Measurements from ENCODE around the gene LYST.

The LYST gene

DNA sequence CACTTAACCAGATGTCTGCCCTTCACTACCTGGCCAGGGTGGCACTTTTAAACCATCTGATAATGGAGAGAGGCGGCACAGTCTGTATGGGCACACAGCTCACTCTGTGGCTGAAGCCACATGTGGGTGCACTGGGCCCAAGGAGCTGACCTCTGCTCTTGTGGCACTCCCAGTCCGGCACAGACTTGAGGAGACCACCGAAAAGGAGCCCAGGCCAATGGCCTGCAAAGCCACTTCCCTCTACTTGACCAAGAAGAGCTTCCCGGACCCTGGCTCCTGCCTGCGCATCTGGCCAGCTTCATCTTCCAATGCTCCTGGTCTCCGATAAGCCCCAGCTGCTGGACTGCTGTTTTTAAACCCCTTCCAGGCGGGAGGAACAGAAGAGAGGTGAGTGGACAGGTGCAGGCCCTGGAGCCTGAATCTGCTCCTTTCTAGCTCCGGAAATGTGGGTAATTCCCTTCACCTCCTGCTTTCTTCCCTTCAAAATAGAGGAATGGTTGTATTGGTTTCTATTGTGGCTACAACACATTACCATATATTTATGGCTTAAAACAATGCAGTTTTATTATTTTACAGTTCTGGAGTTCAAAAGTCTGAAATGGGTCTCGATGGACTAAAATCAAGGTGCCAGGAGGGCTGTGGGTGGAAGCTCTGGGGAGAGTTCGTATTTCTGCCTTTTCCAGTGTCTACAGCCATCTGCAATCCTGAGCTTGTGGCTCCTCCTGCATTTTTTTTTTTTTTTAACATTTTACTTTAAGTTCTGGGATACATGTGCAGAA is 228.8 kb downstream of the LYST start:
- no peak for TF ChIP-seq CTCF (IDR thresholded peaks at IDR 0.05; ENCODE audit: control extremely low read depth, extremely low read depth, low read depth, missing control alignments)
- POLR2A ChIA-PET: no interaction called here
- CTCF ChIA-PET: no interaction called here
- DNase-seq (ENCODE audit: extremely low spot score): no peak

DNA sequence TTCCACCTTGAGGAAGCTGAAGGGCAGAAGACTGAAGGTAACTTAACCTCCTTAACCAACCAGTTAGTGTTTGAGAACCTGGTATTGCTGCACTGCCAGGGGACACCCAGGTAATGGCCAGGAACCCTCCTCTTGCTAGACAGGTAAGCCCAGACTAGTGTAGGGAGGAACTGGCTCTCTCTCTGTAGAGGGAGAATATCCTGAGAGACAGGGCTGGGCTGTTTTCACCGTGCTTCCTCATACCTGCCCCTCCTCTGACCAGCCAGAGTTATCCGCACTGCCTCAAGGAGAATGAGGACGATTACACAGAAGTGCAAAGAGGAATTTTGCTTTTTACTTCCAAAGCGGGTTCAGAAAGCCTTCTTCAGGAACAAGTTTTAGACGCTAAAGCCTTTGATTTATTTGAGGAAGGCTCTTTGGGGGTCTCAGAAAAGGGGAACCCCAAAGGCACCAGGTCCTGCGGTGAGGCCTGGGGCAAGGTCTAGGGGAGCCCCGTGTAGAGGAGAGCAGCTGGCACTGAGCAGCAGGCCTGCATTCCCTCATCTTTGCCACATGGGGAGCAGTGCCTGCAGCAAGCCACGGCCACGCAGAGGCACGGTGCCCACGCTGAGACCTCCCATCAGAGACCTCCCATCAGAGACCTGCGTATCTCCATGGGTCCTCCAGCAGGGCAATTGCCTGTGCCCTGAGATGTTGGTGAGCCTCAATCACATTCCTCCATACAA is 230.6 kb downstream of the LYST start:
- ChIA-PET CTCF (no interaction called here), POLR2A (no interaction called here)
- no peak for TF ChIP-seq CTCF (IDR thresholded peaks at IDR 0.05; ENCODE audit: control extremely low read depth, extremely low read depth, low read depth, missing control alignments)
- no peak for DNase-seq (ENCODE audit: extremely low spot score)

- CTCF ChIA-PET: interaction anchor here (1.3 to 1.6 kb wide), 2 partner anchors 25 to 26 kb away, joined by 3 to 4 read pairs; no protein-coding TSS in a partner anchor
- DNase-seq (ENCODE audit: extremely low spot score): peak; percentile 75
- POLR2A ChIA-PET: no interaction called here
- no peak for TF ChIP-seq CTCF (IDR thresholded peaks at IDR 0.05; ENCODE audit: control extremely low read depth, extremely low read depth, low read depth, missing control alignments)
Observed at GRCh38 chr1:235632506-235633401, 234.0 kb downstream of the LYST start.

DNA sequence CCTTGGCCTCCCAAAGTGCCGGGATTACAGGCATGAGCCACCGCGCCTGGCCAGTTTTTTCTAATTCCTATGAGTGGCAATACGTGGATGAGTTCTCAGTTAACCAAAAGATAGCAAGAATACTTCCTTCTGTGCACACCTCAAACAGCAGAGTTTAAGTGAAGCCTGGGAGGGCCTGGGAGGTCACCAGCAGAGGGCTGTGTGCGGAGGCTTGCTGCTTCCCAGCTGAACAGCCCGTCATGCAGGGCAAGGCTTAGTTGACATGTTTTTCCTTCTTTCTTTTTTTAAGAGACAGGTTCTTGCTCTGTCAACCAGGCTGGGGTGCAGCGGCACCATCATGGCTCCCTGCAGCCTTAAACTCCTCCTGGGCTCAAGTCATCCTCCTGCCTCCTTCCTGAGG is 234.9 kb downstream of the LYST start:
- ChIA-PET CTCF (interaction anchor here (1.6 kb wide), 1 partner anchor 25 kb away, joined by 4 read pairs; no protein-coding TSS in a partner anchor), POLR2A (no interaction called here)
- no peak for TF ChIP-seq CTCF (IDR thresholded peaks at IDR 0.05; ENCODE audit: control extremely low read depth, extremely low read depth, low read depth, missing control alignments)
- DNase-seq (ENCODE audit: extremely low spot score): no peak

DNA sequence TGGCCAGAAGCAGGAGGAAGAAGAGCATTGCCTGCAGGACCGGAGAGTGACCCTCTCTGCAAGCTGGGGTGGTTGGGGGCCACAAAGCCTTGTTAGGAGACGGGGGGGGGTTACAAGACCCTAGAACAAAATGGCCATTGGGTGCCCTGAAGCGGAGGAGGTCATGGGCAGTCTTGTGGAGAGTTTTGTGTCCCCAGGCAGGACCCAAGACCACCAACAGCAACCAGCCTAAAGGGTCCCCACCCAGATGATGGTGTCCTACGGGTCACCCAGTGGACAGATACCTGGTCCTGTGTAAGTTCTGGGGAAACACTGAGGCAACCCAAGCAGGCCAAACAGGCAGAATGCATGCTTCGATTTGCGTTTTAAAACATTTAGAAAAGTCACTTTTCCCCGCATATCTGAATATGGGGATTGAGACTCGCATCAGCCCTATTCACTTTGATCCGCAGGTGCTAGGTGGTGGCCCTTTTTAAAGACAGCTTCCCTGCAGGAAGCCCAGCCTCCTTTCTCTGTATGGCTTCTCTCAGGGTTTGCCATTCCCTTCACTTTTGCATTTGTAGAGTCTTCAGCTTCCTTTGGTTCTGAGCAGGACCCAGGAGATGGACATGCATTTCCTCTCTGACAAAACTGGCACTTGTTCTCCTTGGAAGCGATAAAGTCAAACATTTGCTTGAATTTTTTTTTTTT is 238.2 kb downstream of the LYST start:
- POLR2A ChIA-PET: no interaction called here
- CTCF ChIA-PET: no interaction called here
- no peak for DNase-seq (ENCODE audit: extremely low spot score)
- no peak for TF ChIP-seq CTCF (IDR thresholded peaks at IDR 0.05; ENCODE audit: control extremely low read depth, extremely low read depth, low read depth, missing control alignments)

DNA sequence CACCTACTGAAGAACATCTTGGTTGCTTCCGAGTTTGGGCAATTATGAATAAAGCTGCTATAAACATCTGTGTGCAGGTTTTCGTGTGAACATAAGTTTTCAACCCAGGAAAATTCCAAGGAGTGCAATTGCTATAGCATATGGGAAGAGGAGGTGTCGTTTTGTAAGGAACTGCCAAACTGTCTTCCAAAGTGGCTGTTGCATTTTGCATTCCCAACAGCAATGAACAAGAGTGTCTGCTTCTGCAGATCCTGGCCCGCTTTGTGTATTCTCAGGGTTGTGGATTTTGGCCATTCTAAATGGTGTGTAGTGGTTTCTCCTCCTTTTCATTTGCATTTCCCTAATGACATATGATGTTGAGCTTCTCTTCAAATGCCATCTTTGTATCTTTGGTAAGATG is 240.9 kb downstream of the LYST start:
- POLR2A ChIA-PET: no interaction called here
- CTCF ChIA-PET: interaction anchor here (1.9 kb wide), 1 partner anchor 25 kb away, joined by 4 read pairs; no protein-coding TSS in a partner anchor
- DNase-seq (ENCODE audit: extremely low spot score): no peak
- TF ChIP-seq CTCF (IDR thresholded peaks at IDR 0.05; ENCODE audit: control extremely low read depth, extremely low read depth, low read depth, missing control alignments): no peak

All from GM10248 (cell line).